GM23338 (cell line): Measurements from ENCODE around the gene TNIP1. TPM values are rescaled to one million over a fixed set of nuclear protein-coding genes. Genes with fewer than 3 reads are reported as not detected.

Experiments
- ATAC-seq: fragments of 200-7000 bp; cut with Tn5 transposase; 3 replicates; pipeline ENCODE4 v1.9.1; 2020
- DNase-seq: peaks from one replicate; pipeline ENCODE4 v3.0.0-alpha.2; 2015; ENCODE audit warnings: low spot score
- H2AFZ ChIP-seq: fragments of 200-600 bp; sonication (generic); 2 replicates; pipeline ENCODE4 v1.8.0; 2016; ENCODE audit warnings: antibody characterized with exemption, mild to moderate bottlenecking, moderate library complexity
- H3F3A ChIP-seq: fragments of 200-600 bp; sonication (generic); replicated peaks from 2 replicates; pipeline ENCODE4 v1.8.0; 2017; ENCODE audit warnings: antibody characterized with exemption, mixed run types, low read depth
- H3K27ac ChIP-seq: fragments of 200-600 bp; sonication (generic); 2 replicates; pipeline ENCODE4 v1.6.1; 2016; ENCODE audit warnings: low read depth
- H3K27me3 ChIP-seq: fragments of 200-600 bp; sonication (generic); 2 replicates; pipeline ENCODE4 v1.8.0; 2016; ENCODE audit warnings: mild to moderate bottlenecking, mixed run types, moderate library complexity; ENCODE audit not compliant: insufficient read depth
- H3K36me3 ChIP-seq: fragments of 200-600 bp; sonication (generic); 2 replicates; pipeline ENCODE4 v1.8.0; 2016; ENCODE audit warnings: mild to moderate bottlenecking; ENCODE audit not compliant: insufficient read depth
- H3K4me1 ChIP-seq: fragments of 200-600 bp; sonication (generic); 2 replicates; pipeline ENCODE4 v1.8.0; 2016; ENCODE audit warnings: mild to moderate bottlenecking, moderate library complexity; ENCODE audit not compliant: insufficient read depth
- H3K4me2 ChIP-seq: fragments of 200-600 bp; sonication (generic); 2 replicates; pipeline ENCODE4 v1.7.1; 2017; ENCODE audit warnings: mixed run types
- H3K4me3 ChIP-seq: fragments of 200-600 bp; sonication (generic); 2 replicates; pipeline ENCODE4 v1.6.1; 2016; ENCODE audit warnings: mixed run types
- H3K79me2 ChIP-seq: fragments of 200-600 bp; sonication (generic); replicated peaks from 2 replicates; pipeline ENCODE4 v1.8.0; 2017; ENCODE audit warnings: mild to moderate bottlenecking; ENCODE audit not compliant: insufficient read depth
- H3K9me2 ChIP-seq: fragments of 200-600 bp; sonication (generic); 2 replicates; pipeline ENCODE4 v1.8.0; 2017; ENCODE audit not compliant: insufficient read depth
- H4K20me1 ChIP-seq: fragments of 200-600 bp; sonication (generic); replicated peaks from 2 replicates; pipeline ENCODE4 v1.8.0; 2017; ENCODE audit warnings: mild to moderate bottlenecking; ENCODE audit not compliant: insufficient read depth
- H3K27ac Mint-ChIP-seq: 2 replicates; pipeline ENCODE4 v1.8.0; 2020; ENCODE audit warnings: inconsistent platforms, mild to moderate bottlenecking, moderate library complexity, mixed read lengths
- H3K27me3 Mint-ChIP-seq: 3 replicates; pipeline ENCODE4 v1.8.0; 2022; ENCODE audit warnings: low read depth, mild to moderate bottlenecking, moderate library complexity, mixed read lengths, inconsistent platforms; ENCODE audit not compliant: insufficient read depth, poor library complexity
- H3K36me3 Mint-ChIP-seq: 3 replicates; pipeline ENCODE4 v1.8.0; 2021; ENCODE audit warnings: low read depth, mild to moderate bottlenecking, inconsistent platforms, moderate library complexity, mixed read lengths
- H3K4me1 Mint-ChIP-seq: 3 replicates; pipeline ENCODE4 v1.8.0; 2020; ENCODE audit warnings: mild to moderate bottlenecking, inconsistent platforms, mixed read lengths
- H3K4me3 Mint-ChIP-seq: 3 replicates; pipeline ENCODE4 v1.8.0; 2021; ENCODE audit warnings: moderate library complexity, mild to moderate bottlenecking, inconsistent platforms, mixed read lengths
- H3K9me3 Mint-ChIP-seq: 3 replicates; pipeline ENCODE4 v1.8.0; 2020; ENCODE audit warnings: moderate library complexity, mild to moderate bottlenecking, inconsistent platforms, mixed read lengths
- CREB1 ChIP-seq: fragments of 250-450 bp; sonication (Bioruptor Pico); IDR thresholded peaks from 2 replicates; pipeline ENCODE4 v1.5.0; 2020; ENCODE audit warnings: low read depth, mild to moderate bottlenecking, moderate library complexity
- EZH2 ChIP-seq: fragments of 200-600 bp; sonication (generic); IDR thresholded peaks from one replicate; pipeline ENCODE4 v1.8.0; 2017; ENCODE audit warnings: antibody characterized with exemption, mild to moderate bottlenecking, low read depth; ENCODE audit not compliant: unreplicated experiment
- EZH2phosphoT487 ChIP-seq: fragments of 200-600 bp; sonication (generic); IDR thresholded peaks from one replicate; pipeline ENCODE4 v1.8.1; 2018; ENCODE audit warnings: antibody characterized with exemption; ENCODE audit not compliant: unreplicated experiment
- JUNB ChIP-seq: IDR thresholded peaks from one replicate; pipeline ENCODE4 v1.6.1; 2016; ENCODE audit warnings: antibody characterized with exemption; ENCODE audit not compliant: unreplicated experiment
- NANOG ChIP-seq: IDR thresholded peaks from 2 replicates; pipeline ENCODE4 v1.6.1; 2016; ENCODE audit warnings: antibody characterized with exemption, borderline replicate concordance
- POLR2AphosphoS5 ChIP-seq: IDR thresholded peaks from 2 replicates; pipeline ENCODE4 v1.6.1; 2016; ENCODE audit warnings: antibody characterized with exemption, low read depth
- REST ChIP-seq: IDR thresholded peaks from one replicate; pipeline ENCODE4 v1.6.1; 2018; ENCODE audit warnings: antibody characterized with exemption; ENCODE audit not compliant: unreplicated experiment
- STAT1 ChIP-seq: IDR thresholded peaks from one replicate; pipeline ENCODE4 v1.6.1; 2016; ENCODE audit warnings: antibody characterized with exemption; ENCODE audit not compliant: unreplicated experiment
- ZNF114 ChIP-seq: fragments of 250-450 bp; sonication (Bioruptor Pico); IDR thresholded peaks from 2 replicates; pipeline ENCODE4 v1.5.0; 2020; ENCODE audit warnings: mild to moderate bottlenecking, moderate library complexity
- ZNF331 ChIP-seq: fragments of 250-450 bp; sonication (Bioruptor Pico); IDR thresholded peaks from 2 replicates; pipeline ENCODE4 v1.5.0; 2020; ENCODE audit warnings: low read depth, mild to moderate bottlenecking, moderate library complexity
- ZNF462 ChIP-seq: fragments of 250-450 bp; sonication (Bioruptor Pico); IDR thresholded peaks from 2 replicates; pipeline ENCODE4 v1.5.0; 2020; ENCODE audit warnings: mild to moderate bottlenecking, moderate library complexity
- polyA plus RNA-seq: library from polyadenylated mRNA; unstranded; fragments of >200 nt; fragmentation: Nextera tagmentation; extraction: Ambion mirVana; gene quantifications from 2 replicates; pipeline ENCODE4 v1.2.1, GENCODE V29; 2016
- total RNA-seq: library from RNA; depleted of rRNA; stranded (reverse); fragments of >200 nt; shearing (Covaris generic); gene quantifications from 2 replicates; pipeline ENCODE4 v1.2.3, GENCODE V29; 2014
- TF ChIP-seq, protein P1 (sequence below): IDR thresholded peaks from 2 replicates; pipeline ENCODE4 v1.6.1; 2016; ENCODE audit warnings: antibody characterized with exemption
- TF ChIP-seq, protein P2 (sequence below), 2 experiments: fragments of 200-600 bp in 1 of 2; sonication (generic) in 1 of 2; conservative IDR thresholded peaks; 2 replicates each; pipeline versions ENCODE4 v1.5.1 to v1.6.1; 2016 to 2017; ENCODE audit warnings: antibody characterized with exemption in 2 of 2, low read depth in 2 of 2, mild to moderate bottlenecking in 2 of 2, moderate library complexity in 1 of 2

The TNIP1 gene
- total and polyA plus RNA-seq, 2 experiments from 2014 or later, result 10.3 to 29.6 TPM

DNA sequence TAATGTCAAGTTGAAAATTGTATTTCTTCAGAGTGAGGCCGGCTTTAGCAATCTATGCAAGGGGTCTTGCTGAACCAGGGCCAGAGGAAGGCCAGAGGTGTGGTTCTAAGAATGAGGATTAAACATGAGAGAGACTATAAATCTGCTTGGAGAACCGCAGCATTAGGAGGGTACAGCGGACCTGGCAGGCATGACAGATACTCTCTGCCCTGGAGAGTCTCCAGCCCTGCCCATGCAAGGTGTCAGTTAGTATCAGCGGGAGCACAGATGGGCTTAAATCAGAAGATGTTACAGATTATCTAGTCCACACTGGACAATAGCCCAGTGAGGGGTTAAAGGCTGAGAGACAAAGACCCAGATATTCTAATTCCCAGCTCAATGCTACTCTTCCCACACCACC, 71.9 kb downstream of the TNIP1 start:
- no peak overlapping the region for H3K27ac Mint-ChIP-seq
- peaks cover 2% of the 10 kb centered on the region for H3K27me3 Mint-ChIP-seq
- Histone ChIP-seq H3K4me2 (no peak overlapping the region), H3F3A (no peaks in the 10 kb centered on the region), H3K4me3 (no peak overlapping the region), H3K36me3 (no peaks in the 10 kb centered on the region), H3K4me1 (no peaks in the 10 kb centered on the region), H3K9me2 (no peaks in the 10 kb centered on the region), H3K27me3 (no peaks in the 10 kb centered on the region), H2AFZ (no peak overlapping the region), H3K79me2 (no peaks in the 10 kb centered on the region), H3K27ac (no peak overlapping the region), H4K20me1 (no peaks in the 10 kb centered on the region)
- no peak for DNase-seq
- no peak for ATAC-seq
- no peak for TF ChIP-seq POLR2AphosphoS5
- no peak for TF ChIP-seq EZH2phosphoT487
- no peak for TF ChIP-seq CREB1 (CRISPR knock-in tag)
- no peak for TF ChIP-seq REST
- no peak for TF ChIP-seq ZNF462 (CRISPR knock-in tag)
- no peak for TF ChIP-seq STAT1
- TF ChIP-seq EZH2, result no peak
- TF ChIP-seq, protein P1, sequence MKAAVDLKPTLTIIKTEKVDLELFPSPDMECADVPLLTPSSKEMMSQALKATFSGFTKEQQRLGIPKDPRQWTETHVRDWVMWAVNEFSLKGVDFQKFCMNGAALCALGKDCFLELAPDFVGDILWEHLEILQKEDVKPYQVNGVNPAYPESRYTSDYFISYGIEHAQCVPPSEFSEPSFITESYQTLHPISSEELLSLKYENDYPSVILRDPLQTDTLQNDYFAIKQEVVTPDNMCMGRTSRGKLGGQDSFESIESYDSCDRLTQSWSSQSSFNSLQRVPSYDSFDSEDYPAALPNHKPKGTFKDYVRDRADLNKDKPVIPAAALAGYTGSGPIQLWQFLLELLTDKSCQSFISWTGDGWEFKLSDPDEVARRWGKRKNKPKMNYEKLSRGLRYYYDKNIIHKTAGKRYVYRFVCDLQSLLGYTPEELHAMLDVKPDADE, result no peak
- no peak for TF ChIP-seq JUNB
- no peak for TF ChIP-seq NANOG
- no peak for TF ChIP-seq ZNF114 (CRISPR knock-in tag)
- TF ChIP-seq ZNF331 (CRISPR knock-in tag), result no peak
- TF ChIP-seq, protein P2, sequence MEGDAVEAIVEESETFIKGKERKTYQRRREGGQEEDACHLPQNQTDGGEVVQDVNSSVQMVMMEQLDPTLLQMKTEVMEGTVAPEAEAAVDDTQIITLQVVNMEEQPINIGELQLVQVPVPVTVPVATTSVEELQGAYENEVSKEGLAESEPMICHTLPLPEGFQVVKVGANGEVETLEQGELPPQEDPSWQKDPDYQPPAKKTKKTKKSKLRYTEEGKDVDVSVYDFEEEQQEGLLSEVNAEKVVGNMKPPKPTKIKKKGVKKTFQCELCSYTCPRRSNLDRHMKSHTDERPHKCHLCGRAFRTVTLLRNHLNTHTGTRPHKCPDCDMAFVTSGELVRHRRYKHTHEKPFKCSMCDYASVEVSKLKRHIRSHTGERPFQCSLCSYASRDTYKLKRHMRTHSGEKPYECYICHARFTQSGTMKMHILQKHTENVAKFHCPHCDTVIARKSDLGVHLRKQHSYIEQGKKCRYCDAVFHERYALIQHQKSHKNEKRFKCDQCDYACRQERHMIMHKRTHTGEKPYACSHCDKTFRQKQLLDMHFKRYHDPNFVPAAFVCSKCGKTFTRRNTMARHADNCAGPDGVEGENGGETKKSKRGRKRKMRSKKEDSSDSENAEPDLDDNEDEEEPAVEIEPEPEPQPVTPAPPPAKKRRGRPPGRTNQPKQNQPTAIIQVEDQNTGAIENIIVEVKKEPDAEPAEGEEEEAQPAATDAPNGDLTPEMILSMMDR (conservative IDR thresholded peaks at IDR 0.05; ENCODE audit: low read depth in 2 of 2), result no peak
- H3K9me3 Mint-ChIP-seq, result no peaks in the 10 kb centered on the region
- H3K4me1 Mint-ChIP-seq, result no peaks in the 10 kb centered on the region
- no peak overlapping the region for H3K4me3 Mint-ChIP-seq
- no peaks in the 10 kb centered on the region for H3K36me3 Mint-ChIP-seq
